HAP-1 (cell line): ENCODE data around the gene ARHGEF4.

ENCODE experiments used
- DNase-seq, 2 experiments: peaks; one replicate each; pipeline ENCODE4 v3.0.0-alpha.2; 2016 to 2020; ENCODE audit warnings: low spot score in 2 of 2
- H3K27me3 ChIP-seq: fragments of 250-450 bp; sonication (Bioruptor Pico); 2 replicates; pipeline ENCODE4 v1.5.1; 2020; ENCODE audit warnings: low read depth, mild to moderate bottlenecking, moderate library complexity
- H3K36me3 ChIP-seq: fragments of 250-450 bp; sonication (Bioruptor Pico); replicated peaks from 2 replicates; pipeline ENCODE4 v1.5.1; 2020; ENCODE audit warnings: mild to moderate bottlenecking
- H3K4me1 ChIP-seq: fragments of 250-450 bp; sonication (Bioruptor Pico); 2 replicates; pipeline ENCODE4 v1.5.1; 2020; ENCODE audit warnings: mild to moderate bottlenecking
- H3K4me3 ChIP-seq: fragments of 250-450 bp; sonication (Bioruptor Pico); 2 replicates; pipeline ENCODE4 v1.5.1; 2020; ENCODE audit warnings: mild to moderate bottlenecking, moderate library complexity
- H3K9me3 ChIP-seq: fragments of 250-450 bp; sonication (Bioruptor Pico); 2 replicates; pipeline ENCODE4 v1.5.1; 2020; ENCODE audit warnings: mild to moderate bottlenecking, moderate library complexity
- in situ Hi-C: fragments of 300-500 bp; cut with MboI; formaldehyde crosslinking; loops from 3 replicates; pipeline ENCODE4 v1.14.3; 2020; ENCODE audit warnings: low sequenced_read_pairs, inconsistent platforms, mixed read lengths

Gene ARHGEF4

GRCh38 chr2:130823886-130824491 lies 12.7 kb upstream of the ARHGEF4 start:
- Histone ChIP-seq H3K4me3 (no peak overlapping the region), H3K9me3 (no peaks in the 10 kb centered on the region), H3K27me3 (no peaks in the 10 kb centered on the region), H3K4me1 (no peaks in the 10 kb centered on the region), H3K36me3 (no peaks in the 10 kb centered on the region)
- in situ Hi-C loops, result no loop called here
- DNase-seq, result no peak

GRCh38 chr2:130824492-130825061 lies 12.1 kb upstream of the ARHGEF4 start:
- no peaks in the 10 kb centered on the region for H3K36me3 ChIP-seq
- H3K4me1 ChIP-seq, result no peaks in the 10 kb centered on the region
- H3K4me3 ChIP-seq, result no peak overlapping the region
- no peaks in the 10 kb centered on the region for H3K9me3 ChIP-seq
- in situ Hi-C loops, result no loop called here
- no peaks in the 10 kb centered on the region for H3K27me3 ChIP-seq
- peak in 1 of 2 experiments; percentile 32 for DNase-seq

GRCh38 chr2:130825231-130825965 lies 11.3 kb upstream of the ARHGEF4 start:
- no peaks in the 10 kb centered on the region for H3K27me3 ChIP-seq
- in situ Hi-C loops, result no loop called here
- no peaks in the 10 kb centered on the region for H3K9me3 ChIP-seq
- H3K4me3 ChIP-seq, result no peak overlapping the region
- DNase-seq, result no peak
- H3K4me1 ChIP-seq, result no peaks in the 10 kb centered on the region
- no peaks in the 10 kb centered on the region for H3K36me3 ChIP-seq

- in situ Hi-C loops, result no loop called here
- Histone ChIP-seq H3K4me3 (no peak overlapping the region), H3K36me3 (no peaks in the 10 kb centered on the region), H3K9me3 (no peaks in the 10 kb centered on the region), H3K4me1 (no peaks in the 10 kb centered on the region), H3K27me3 (no peaks in the 10 kb centered on the region)
- DNase-seq, result no peak
Observed at GRCh38 chr2:130825966-130826253, 10.8 kb upstream of the ARHGEF4 start.

GRCh38 chr2:130826419-130826818 lies 10.3 kb upstream of the ARHGEF4 start:
- DNase-seq, result no peak
- in situ Hi-C loops, result no loop called here
- H3K36me3 ChIP-seq, result no peaks in the 10 kb centered on the region
- H3K4me1 ChIP-seq, result no peaks in the 10 kb centered on the region
- H3K27me3 ChIP-seq, result no peaks in the 10 kb centered on the region
- no peaks in the 10 kb centered on the region for H3K9me3 ChIP-seq
- H3K4me3 ChIP-seq, result no peak overlapping the region

- no peak for DNase-seq
- Histone ChIP-seq H3K9me3 (no peaks in the 10 kb centered on the region), H3K27me3 (no peaks in the 10 kb centered on the region), H3K4me3 (no peak overlapping the region), H3K36me3 (no peaks in the 10 kb centered on the region), H3K4me1 (no peaks in the 10 kb centered on the region)
- in situ Hi-C loops, result no loop called here
Observed at GRCh38 chr2:130826821-130827501, 9.8 kb upstream of the ARHGEF4 start.

GRCh38 chr2:130827502-130828251 lies 9.0 kb upstream of the ARHGEF4 start:
- H3K27me3 ChIP-seq, result no peaks in the 10 kb centered on the region
- in situ Hi-C loops, result no loop called here
- H3K4me1 ChIP-seq, result no peaks in the 10 kb centered on the region
- no peak overlapping the region for H3K4me3 ChIP-seq
- H3K36me3 ChIP-seq, result no peaks in the 10 kb centered on the region
- no peaks in the 10 kb centered on the region for H3K9me3 ChIP-seq
- DNase-seq, result no peak

GRCh38 chr2:130828461-130828860 lies 8.3 kb upstream of the ARHGEF4 start:
- no peak for DNase-seq
- no peaks in the 10 kb centered on the region for H3K27me3 ChIP-seq
- no peak overlapping the region for H3K4me3 ChIP-seq
- no peaks in the 10 kb centered on the region for H3K4me1 ChIP-seq
- H3K9me3 ChIP-seq, result no peaks in the 10 kb centered on the region
- H3K36me3 ChIP-seq, result no peaks in the 10 kb centered on the region
- in situ Hi-C loops, result no loop called here

GRCh38 chr2:130829015-130829414 lies 7.7 kb upstream of the ARHGEF4 start:
- H3K36me3 ChIP-seq, result no peaks in the 10 kb centered on the region

GRCh38 chr2:130830538-130830937 lies 6.2 kb upstream of the ARHGEF4 start:
- no peak for DNase-seq
- Histone ChIP-seq H3K27me3 (no peaks in the 10 kb centered on the region), H3K4me1 (no peaks in the 10 kb centered on the region), H3K9me3 (no peaks in the 10 kb centered on the region), H3K4me3 (no peak overlapping the region), H3K36me3 (no peaks in the 10 kb centered on the region)
- in situ Hi-C loops, result no loop called here

More at GRCh38 chr2:130829015-130829414, 7.7 kb upstream of the ARHGEF4 start:
- DNase-seq, result no peak
- in situ Hi-C loops, result no loop called here
- no peaks in the 10 kb centered on the region for H3K4me1 ChIP-seq
- H3K9me3 ChIP-seq, result no peaks in the 10 kb centered on the region
- no peaks in the 10 kb centered on the region for H3K27me3 ChIP-seq
- no peak overlapping the region for H3K4me3 ChIP-seq

- Histone ChIP-seq H3K36me3 (no peaks in the 10 kb centered on the region), H3K4me3 (no peak overlapping the region), H3K27me3 (no peaks in the 10 kb centered on the region), H3K4me1 (peaks cover under 1% of the 10 kb centered on the region; the same call in 1 of the 2 replicates), H3K9me3 (no peaks in the 10 kb centered on the region)
- no peak for DNase-seq
- in situ Hi-C loops, result no loop called here
Observed at GRCh38 chr2:130831356-130831755, 5.4 kb upstream of the ARHGEF4 start.

- in situ Hi-C loops, result no loop called here
- H3K4me1 ChIP-seq, result peaks cover 3% of the 10 kb centered on the region; the same call in 1 of the 2 replicates
Observed at GRCh38 chr2:130832296-130832940, 4.3 kb upstream of the ARHGEF4 start.

More at GRCh38 chr2:130832296-130832940, 4.3 kb upstream of the ARHGEF4 start:
- DNase-seq, result no peak
- H3K27me3 ChIP-seq, result no peaks in the 10 kb centered on the region
- H3K9me3 ChIP-seq, result no peaks in the 10 kb centered on the region
- no peak overlapping the region for H3K4me3 ChIP-seq
- H3K36me3 ChIP-seq, result no peaks in the 10 kb centered on the region
